SHP77 treated with DMSO at 0.1 percent for 48 hours (cell line): Measurements from ENCODE around the gene FCHSD2.

Experiments used
- DNase-seq: peaks from one replicate; lab custom pipeline; 2025; lab: John Stamatoyannopoulos, UW

The FCHSD2 gene

GRCh38 chr11:73172992-73173656, 31.0 kb upstream of the FCHSD2 start:
- no peak for DNase-seq

DNA sequence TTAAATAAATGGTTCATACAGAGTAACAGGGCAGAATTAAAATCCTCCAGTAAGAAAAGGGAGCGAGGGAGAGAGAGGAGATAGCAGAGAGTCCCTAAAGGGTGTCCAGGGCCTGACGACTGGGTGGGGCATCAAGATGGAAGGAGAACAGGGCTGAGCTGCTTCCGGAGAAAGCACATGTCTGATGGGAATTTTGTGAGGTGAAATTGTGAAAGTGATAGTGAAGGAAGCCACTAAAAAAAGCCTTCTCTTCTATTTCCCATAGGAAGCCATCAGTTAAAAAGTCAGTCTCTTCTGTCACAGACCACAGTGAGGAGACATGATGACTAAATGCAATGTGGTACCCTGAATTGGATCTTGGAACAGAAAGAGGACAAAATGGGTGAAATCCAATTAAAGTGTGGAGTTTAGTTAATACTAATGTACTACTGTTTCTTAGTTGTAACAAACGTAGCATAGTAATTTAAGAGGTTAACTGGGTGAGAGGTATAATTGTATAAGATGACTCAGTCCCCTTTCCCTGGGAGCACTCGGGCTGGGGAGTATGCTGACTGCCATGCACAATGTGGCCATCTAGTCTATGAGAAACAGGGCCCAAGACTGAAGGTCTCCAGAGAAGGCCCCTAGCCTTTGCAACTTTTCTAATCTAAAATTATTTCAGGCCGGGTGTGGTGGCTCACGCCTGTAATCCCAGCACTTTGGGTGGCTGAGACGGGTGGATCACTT, 29.5 kb upstream of the FCHSD2 start:
- no peak for DNase-seq

DNA sequence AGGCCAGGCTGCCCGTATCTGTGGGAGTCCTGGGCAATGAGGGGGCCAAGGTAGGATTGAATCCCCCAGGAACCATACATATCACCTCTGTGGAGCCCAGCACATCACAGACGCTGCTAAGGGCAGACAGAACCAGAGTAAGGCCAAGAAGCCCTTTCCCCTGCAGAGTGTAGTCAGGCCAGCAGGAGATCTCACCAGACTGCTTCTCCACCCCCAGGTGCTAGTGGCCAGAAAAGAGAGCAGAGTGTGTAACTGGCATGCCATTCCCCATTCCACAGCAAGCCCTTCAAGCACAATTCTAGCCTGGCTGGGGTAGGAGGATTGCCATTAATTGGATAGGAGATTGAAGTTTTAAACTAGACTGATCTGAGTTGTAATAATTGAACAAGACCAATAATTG, 28.0 kb upstream of the FCHSD2 start:
- no peak for DNase-seq

- DNase-seq: no peak
Observed at GRCh38 chr11:73168925-73169579, 26.9 kb upstream of the FCHSD2 start.

DNA sequence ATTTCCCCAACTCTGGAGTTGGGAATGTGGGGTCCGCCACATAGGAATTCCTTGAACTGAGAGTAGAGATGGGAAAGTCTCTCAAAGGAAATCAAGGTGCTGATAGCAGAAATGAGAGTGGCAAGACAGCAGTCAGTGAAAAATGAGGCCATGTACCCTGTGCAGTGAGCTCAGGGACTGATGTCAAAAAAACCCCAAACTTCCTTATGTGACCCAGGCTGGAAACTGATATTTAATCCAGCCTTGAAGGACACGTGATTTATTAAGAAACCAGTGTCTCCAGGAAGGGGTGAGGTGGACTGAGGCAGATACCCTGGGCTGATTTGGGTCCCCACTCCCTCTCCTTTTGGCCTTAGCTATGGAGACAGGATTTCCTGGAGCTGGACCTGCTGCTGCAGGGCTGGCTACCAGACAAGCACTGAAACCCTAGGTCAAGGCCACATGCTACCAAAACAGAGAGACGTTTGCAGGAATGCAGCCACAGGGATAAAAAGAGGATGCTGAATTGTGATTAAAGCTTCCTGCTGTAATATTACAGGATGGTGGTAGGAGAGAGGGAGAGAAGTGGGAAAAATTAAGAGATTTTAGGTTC, 25.3 kb upstream of the FCHSD2 start:
- DNase-seq: no peak

- DNase-seq: no peak
Observed at GRCh38 chr11:73164803-73165540, 22.9 kb upstream of the FCHSD2 start.

DNA sequence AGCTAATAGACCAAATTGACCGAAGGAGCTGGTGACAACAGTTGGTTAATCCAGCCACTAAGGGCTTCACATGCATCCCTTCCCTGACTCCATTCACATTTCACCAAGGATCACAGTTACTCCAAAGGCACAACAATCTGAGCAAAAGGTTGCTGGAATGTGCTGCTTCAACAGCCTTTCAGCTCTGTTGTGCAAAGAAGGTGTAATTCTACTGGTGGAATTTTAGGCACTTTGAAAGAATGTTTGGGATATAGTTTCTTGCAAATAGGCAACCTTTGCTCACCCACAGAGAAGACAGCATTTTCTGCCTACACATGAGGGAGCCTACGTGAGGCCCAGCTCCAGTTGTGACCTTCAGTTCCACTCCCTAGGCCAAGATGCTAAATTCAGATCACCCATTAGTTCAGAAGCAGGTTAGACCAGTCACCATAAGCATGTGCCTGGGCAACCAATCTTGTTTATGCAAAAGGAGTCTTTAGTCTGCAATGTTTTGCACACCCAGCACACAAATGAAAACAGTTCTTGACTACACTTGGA, 21.6 kb upstream of the FCHSD2 start:
- DNase-seq: no peak

GRCh38 chr11:73162196-73162740, 20.1 kb upstream of the FCHSD2 start:
- DNase-seq: no peak

DNA sequence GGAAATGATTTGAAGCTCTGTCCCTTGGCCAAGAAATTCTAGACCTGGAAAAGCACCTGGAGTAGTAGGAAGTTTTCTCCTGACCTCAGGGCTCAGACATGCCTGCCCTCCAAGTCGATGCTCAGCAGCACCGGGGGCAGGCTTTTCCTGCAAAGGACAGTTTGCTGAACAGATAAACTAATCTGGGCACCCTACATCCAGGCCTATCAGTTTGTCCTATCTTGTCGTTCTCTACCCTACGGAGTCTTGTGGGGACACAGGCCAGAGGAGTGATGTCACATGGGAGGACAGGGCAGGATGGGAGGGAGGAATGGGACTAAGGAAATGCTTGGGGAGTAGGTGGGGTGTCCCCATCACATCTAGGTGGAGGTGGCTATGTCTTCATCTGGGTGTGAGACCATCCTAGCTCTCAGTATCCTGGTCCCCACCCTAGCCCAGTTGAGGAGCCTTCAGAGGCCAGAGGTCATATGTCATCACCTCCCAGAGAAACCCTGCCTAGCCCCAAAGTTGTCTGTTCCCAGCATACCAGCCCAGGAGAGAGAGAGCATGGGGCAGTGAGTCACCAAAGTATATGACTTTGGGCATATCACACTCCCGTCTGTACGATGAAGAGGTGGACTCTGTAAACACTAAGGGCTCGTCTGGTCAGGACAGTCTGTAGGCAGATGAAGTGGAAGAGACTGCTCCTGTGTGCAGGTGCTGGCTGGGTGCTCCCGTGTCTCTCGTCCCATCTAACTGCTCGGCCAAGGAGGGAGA, 18.1 kb upstream of the FCHSD2 start:
- no peak for DNase-seq

DNA sequence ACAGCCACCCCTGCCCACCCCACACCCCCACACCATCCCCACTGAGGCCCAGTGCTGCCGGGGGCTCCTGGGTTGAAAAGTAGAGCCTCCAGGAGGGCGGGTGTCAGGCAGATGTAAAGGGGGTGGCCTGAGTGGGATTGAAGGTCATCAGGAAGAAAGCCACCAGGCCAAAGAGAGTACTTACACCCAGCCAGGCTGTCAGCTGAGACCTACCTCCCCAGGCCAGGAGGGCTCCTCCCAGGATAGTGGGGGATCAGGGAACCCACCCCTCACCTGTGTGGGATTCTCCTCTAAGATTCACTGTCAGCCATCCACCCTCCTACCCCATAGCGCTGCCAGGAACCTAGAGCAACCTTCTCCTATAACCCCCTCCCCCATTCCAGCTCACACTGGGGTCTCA, 17.2 kb upstream of the FCHSD2 start:
- DNase-seq: no peak

- DNase-seq: no peak
Observed at GRCh38 chr11:73158356-73159051, 16.4 kb upstream of the FCHSD2 start.

DNA sequence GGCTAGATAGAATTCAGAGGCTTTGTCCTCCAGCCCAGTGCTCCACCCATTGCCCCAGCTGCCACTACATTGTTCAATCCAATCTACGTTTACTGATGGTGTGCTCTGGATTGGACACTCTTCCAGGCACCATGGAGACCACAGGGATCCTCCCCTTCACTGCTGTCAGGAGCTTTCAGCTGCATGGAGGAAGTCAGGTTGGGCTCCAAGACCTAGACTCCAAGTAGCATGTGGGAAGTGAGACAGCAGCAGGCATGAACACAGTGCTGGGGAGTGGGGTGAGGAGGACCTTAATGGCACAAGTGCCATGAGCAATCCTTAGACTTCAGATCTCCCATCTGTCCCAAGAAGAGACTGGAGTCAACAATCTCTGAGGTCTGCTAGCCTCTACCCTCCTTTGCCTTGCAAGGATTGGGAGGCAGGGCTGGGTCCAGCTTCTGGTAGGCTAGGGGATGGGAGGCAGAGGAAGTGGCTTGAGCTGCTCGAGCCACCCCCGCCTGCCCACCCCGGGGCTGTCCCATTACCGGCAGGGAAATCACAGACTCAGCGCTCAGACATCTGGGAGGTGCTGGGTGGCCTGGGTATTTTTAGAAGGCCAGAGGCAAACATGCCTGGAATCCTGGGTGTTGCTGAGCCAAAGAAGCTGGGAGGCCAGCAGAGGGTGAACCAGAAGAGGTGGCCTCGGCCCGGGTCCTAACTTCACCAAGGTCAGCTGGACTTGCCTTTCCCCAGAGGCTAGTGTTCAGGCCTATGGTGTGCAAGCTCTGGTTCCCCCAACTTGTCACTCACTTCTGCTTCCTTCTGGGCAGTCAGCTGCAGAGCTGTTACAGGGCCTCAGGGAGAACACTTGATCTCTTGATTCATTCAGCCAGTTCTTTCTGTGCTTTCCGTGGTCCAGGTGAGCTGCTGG, 15.2 kb upstream of the FCHSD2 start:
- DNase-seq: no peak

- no peak for DNase-seq
Observed at GRCh38 chr11:73156686-73157085, 14.6 kb upstream of the FCHSD2 start.

DNA sequence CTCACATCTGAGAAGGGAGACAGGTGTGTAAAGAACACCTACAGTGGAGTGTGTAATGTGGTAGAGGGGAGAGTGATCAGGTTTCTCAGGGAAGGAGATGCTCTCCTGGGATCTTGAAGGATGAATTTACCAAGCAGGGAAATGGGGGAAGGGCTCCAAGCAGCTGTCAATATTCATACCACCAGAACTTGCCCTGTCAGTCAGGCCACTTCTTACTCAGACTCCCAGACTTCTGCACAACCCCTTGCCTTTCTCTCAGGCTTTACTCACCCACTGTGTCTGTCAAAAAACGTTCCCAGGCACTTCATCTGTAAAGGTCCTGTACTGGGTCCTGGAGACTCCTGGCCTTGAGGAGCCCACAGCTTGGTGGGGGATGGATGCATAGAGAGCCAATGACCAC, 14.0 kb upstream of the FCHSD2 start:
- DNase-seq: no peak

DNA sequence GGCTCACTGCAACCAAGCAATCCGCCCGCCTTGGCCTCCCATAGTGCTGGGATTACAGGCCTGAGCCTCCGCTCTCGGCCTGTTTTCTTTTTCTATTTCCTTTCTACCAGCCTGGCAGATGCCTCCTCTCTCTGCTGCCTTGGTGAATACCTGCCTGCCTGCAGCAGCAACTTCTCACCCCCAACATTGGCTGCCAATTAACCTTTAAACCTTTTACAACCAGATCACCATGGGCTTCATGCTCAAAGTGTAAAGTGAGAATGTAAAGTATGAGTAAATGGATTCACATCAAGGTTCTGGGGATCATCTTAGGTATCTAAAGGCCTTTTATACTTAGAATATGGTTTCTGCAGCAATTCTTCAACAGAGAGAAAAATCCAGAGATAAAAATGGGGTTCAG, 13.0 kb upstream of the FCHSD2 start:
- DNase-seq: no peak

DNA sequence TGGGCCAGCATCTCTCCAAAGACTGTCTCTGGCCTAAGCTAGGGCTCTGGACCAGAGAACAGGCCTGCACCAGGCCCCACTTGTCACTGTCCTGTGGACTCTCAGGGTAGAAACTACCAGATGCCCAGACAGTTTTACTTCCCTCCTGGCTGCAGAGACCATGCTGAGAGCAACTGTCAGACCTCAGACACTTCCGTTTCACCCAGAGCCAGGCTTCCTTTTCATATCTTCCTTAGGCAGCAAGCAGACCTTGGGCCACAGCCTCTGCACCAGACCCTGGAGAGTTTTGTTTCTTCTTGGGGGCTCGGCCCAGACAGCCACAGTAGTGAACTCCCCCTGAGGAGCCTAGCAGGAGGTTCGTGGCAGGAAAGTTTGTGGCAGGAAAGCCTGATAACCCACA, 12.1 kb upstream of the FCHSD2 start:
- no peak for DNase-seq

- DNase-seq: no peak
Observed at GRCh38 chr11:73152861-73153483, 10.9 kb upstream of the FCHSD2 start.

GRCh38 chr11:73152086-73152853, 10.2 kb upstream of the FCHSD2 start:
- no peak for DNase-seq
